ENCODE measurements around the gene OSCAR.
A peak's percentile ranks its signal among the peaks of the same experiment; 100 is the strongest.
"Not testable (repeated sequence)": the region's sequence is repeated elsewhere in the genome, so short reads cannot be mapped to it uniquely, and the experiment has no call there.

Gene OSCAR

DNA sequence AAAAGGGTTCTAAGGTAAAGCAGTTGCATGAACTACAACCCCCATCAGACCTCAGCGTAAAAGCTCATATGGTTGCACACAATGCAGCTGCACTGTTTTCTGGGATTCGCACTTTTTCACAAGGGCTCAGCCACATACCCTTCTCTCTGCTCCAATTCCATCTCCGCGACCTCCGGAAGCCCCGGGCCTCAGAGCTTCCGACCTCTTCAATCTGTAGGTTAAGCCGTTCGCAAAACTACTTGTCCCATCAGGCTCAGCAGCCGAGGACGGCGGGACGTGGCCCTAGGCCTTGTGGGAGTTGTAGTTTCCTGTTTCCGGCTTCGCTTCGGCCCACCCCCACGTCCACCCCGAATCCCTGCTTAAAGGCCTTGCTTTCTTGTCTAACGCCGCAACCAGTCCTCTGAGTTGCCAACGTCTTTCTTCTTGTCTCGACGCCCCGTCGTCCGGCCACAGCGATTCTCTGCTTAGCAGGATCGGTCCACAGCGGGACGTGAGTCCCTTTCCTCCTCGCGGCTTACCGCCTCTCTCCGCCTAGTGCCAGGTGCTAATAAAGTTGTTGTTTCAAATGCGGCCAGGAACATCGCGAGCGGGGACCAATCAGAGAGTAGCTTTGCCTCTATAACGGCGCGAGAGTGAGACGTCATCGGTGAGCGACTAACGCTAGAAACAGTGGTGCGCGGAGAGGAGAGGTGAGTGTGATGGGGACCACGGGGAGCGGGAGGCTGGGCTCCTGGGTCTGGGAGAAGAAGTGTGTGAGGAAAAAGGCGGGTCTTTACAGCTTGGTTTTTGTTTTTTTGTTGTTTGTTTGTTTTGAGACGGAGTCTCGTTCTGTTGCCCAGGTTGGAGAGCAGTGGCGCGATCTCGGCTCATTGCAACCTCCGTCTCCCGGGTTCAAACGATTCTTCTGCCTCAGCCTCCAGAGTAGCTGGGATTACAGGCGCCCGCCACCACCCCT lies 14.8 kb upstream of the OSCAR start, which contains the start of the genes PRPF31 and TFPT:
TSS of gene PRPF31 (plus strand) at position 646 of the 955 bp plus-strand sequence. CDS start 2,525 bp downstream, outside the sequence.
TSS of gene TFPT (minus strand) at position 549 of the 955 bp plus-strand sequence. CDS start at position 161, 388 bp downstream.
- H3K4me1 Mint-ChIP-seq: peaks cover 39% of the 10 kb centered on the region
- H3K9me3 Mint-ChIP-seq: no peaks in the 10 kb centered on the region
- peak within 1 kb of the TSS; percentile 93 for H3K27ac Mint-ChIP-seq (ENCODE audit: low read depth)
- no peaks in the 10 kb centered on the region for H3K27me3 Mint-ChIP-seq
- peak; percentile 92 to 96 for DNase-seq (ENCODE audit: low spot score in 2 of 2)
- H3K36me3 Mint-ChIP-seq (ENCODE audit: insufficient read depth): peaks cover 28% of the 10 kb centered on the region
- H3K4me3 Mint-ChIP-seq: peak within 1 kb of the TSS; percentile 86
- peak; percentile 89 for ATAC-seq (replicated peaks; ENCODE audit: extremely low read depth, poor library complexity, severe bottlenecking)

DNA sequence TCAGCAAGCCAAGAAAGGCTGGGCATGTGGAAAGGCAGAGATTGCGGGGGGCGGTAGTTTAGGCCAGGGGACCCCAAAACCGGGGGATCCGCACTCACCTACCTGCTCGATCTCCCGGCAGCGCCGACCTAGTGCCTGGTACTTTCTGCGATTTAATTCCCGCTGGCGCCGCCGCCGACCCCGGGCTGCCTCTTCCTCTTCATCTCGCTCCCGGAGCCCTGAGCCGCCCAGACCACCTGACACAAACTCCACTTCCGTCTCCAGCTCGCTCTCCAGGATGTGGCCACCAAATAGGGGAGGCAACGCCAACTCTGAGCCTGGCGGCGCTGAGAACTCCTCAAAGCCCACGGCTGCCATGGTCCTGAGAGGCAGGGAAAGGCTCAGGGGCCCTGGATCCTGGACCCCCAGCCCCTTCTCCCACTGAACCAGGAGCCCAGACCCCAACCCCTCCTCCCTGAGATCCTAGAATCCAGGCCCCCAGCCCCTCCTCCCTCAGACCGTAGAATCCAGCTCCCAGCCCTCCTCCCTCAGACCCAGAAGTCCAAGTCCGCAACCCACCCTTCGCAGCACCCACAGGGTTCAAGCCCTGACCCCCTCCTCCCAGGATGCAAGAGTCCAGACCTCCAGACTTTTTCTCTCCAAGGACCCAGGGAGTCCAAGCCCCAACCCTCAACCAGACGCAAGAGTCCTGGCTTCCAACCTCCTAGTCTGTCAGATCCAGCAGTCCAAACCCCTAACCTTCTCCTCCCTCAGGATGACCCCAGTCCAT lies 13.9 kb upstream of the OSCAR start:
- peaks cover 30% of the 10 kb centered on the region for H3K36me3 Mint-ChIP-seq (ENCODE audit: insufficient read depth)
- H3K27me3 Mint-ChIP-seq: no peaks in the 10 kb centered on the region
- H3K9me3 Mint-ChIP-seq: no peaks in the 10 kb centered on the region
- ATAC-seq (replicated peaks; ENCODE audit: extremely low read depth, poor library complexity, severe bottlenecking) (peak; percentile 65), DNase-seq (ENCODE audit: low spot score in 2 of 2) (peak in 1 of 2 donors; percentile 41)
- peak overlapping the region; percentile 93 for H3K27ac Mint-ChIP-seq (ENCODE audit: low read depth)
- peaks cover 39% of the 10 kb centered on the region for H3K4me1 Mint-ChIP-seq
- peak overlapping the region; percentile 86 for H3K4me3 Mint-ChIP-seq

DNA sequence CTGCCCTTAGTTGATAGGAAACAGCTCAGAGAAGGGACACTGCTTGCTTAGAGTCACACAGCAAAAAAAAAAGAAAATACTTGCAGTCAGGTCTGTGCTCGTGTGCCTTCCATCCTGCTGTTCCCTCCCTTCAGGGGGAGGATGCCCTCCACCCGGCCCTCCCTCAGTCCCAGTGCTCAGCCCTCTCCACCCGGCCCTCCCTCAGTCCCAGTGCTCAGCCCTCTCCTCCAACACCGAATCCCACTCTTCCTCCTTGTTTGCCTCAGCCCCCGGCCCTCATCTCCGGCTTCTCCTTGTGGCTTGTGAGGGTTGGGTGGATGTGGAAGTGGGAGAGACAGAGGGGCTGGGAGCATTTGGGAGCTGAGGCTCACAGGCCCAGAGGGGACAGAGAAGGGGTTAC lies 9.0 kb upstream of the OSCAR start:
- H3K9me3 Mint-ChIP-seq: no peaks in the 10 kb centered on the region
- peaks cover 30% of the 10 kb centered on the region for H3K4me1 Mint-ChIP-seq
- H3K36me3 Mint-ChIP-seq (ENCODE audit: insufficient read depth): peaks cover 35% of the 10 kb centered on the region
- H3K4me3 Mint-ChIP-seq: no peak overlapping the region
- DNase-seq (ENCODE audit: low spot score in 2 of 2) (no peak), ATAC-seq (replicated peaks; ENCODE audit: extremely low read depth, poor library complexity, severe bottlenecking) (no peak)
- H3K27ac Mint-ChIP-seq (ENCODE audit: low read depth): no peak overlapping the region
- H3K27me3 Mint-ChIP-seq: no peaks in the 10 kb centered on the region

DNA sequence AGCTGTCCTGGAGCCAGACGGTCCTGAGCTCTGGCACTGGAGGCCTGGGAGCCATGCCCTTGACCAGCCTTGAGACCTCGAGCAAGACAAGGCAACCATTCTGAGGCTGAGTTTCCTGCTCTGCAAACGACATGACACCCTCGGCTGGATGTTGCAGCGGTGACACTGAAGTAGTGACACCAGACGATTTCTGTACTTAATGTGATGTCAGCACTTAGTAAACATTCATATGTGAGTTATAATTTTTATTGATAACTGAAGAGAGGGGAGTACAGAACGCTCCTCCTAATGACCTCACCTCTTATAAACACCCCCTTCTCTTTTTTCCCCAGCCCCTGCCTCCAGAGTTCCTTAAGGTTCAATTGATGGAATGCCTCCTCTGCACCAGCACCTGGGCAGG lies 7.9 kb upstream of the OSCAR start:
- Mint-ChIP-seq H3K9me3 (no peaks in the 10 kb centered on the region), H3K4me3 (no peak overlapping the region), H3K27me3 (no peaks in the 10 kb centered on the region), H3K4me1 (peaks cover 21% of the 10 kb centered on the region), H3K27ac (ENCODE audit: low read depth) (no peak overlapping the region), H3K36me3 (ENCODE audit: insufficient read depth) (peaks cover 32% of the 10 kb centered on the region)
- ATAC-seq (replicated peaks; ENCODE audit: extremely low read depth, poor library complexity, severe bottlenecking) (no peak), DNase-seq (ENCODE audit: low spot score in 2 of 2) (no peak)

DNA sequence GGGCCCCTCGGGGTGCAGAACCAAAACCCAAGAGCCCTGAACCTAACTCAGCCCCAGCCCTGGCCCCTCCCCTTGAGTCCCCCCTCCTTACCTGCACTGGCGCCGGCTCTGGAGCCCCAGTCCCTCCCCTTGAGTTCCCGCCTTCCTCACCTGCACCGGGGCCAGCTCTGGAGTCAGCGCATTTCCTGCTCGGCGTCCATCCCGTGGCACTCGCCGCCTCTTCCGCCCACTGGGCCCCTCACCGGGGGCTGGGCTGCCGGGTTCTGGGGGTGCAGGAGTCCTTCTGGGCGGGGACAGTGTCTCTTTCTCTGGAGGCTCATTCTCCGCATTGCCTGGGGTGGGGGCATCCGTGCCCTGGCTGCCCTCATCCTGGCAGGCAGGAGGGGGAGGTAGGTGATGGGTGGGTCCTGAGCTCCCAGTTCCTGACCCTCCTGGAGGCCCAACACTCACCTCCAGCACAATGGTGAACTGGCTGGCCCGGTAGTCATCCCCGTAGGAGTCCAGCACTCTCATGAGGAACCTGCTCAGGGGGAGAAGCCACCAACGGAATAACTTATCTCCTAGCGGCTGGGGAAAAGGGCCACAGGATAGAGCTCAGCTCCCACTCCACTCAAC lies 7.4 kb upstream of the OSCAR start:
- no peak overlapping the region for H3K27ac Mint-ChIP-seq (ENCODE audit: low read depth)
- peaks cover 32% of the 10 kb centered on the region for H3K36me3 Mint-ChIP-seq (ENCODE audit: insufficient read depth)
- ATAC-seq (replicated peaks; ENCODE audit: extremely low read depth, poor library complexity, severe bottlenecking): no peak
- peaks cover 26% of the 10 kb centered on the region for H3K4me1 Mint-ChIP-seq
- H3K9me3 Mint-ChIP-seq: no peaks in the 10 kb centered on the region
- DNase-seq (ENCODE audit: low spot score in 2 of 2): no peak
- no peak overlapping the region for H3K4me3 Mint-ChIP-seq
- no peaks in the 10 kb centered on the region for H3K27me3 Mint-ChIP-seq

DNA sequence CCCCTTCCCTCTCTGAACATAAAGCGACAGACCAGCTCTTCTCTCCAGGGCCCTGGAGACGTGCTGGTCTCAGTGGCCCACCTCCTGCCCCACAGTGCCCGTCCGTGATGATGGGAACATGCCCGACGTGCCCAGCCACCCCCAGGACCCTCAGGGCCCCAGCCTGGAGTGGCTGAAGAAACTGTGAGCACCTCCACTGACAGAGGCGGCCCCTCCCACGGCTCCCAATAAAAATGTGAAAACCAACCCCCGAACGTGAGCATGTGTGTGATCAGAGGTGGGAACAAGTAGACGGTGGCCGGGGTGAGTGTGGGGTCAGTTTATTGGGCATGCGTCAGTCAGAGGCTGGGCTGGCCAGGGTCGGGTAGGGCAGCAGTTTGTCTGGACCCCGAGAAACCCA lies 6.1 kb upstream of the OSCAR start:
- no peak for DNase-seq (ENCODE audit: low spot score in 2 of 2)
- Mint-ChIP-seq H3K4me1 (peaks cover 34% of the 10 kb centered on the region), H3K4me3 (no peak overlapping the region), H3K9me3 (no peaks in the 10 kb centered on the region), H3K27me3 (no peaks in the 10 kb centered on the region), H3K36me3 (ENCODE audit: insufficient read depth) (peaks cover 35% of the 10 kb centered on the region), H3K27ac (ENCODE audit: low read depth) (no peak overlapping the region)
- ATAC-seq (replicated peaks; ENCODE audit: extremely low read depth, poor library complexity, severe bottlenecking): no peak

DNA sequence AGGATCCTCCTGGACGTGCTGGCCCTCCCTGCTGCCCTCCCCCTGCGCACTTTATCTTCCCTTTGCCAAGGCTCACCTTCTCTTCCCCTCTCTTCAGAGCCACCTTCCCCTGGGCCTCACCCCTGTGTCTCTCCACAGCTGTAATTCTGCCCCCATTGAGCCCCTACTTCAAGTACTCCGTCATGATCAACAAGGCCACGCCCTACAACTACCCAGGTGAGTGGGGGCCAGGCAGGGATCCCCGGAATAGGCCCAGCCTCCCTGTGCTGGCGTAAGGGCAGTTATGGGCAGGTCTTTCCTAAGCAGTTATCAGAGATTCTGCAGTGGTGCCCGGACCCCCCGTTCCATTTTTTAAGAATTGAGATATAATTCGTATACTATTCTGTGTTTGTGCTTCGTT lies 5.2 kb upstream of the OSCAR start:
- Mint-ChIP-seq H3K36me3 (ENCODE audit: insufficient read depth) (peaks cover 35% of the 10 kb centered on the region), H3K4me3 (no peak overlapping the region), H3K9me3 (no peaks in the 10 kb centered on the region), H3K4me1 (peaks cover 35% of the 10 kb centered on the region), H3K27ac (ENCODE audit: low read depth) (peak overlapping the region; percentile 44), H3K27me3 (no peaks in the 10 kb centered on the region)
- no peak for DNase-seq (ENCODE audit: low spot score in 2 of 2)
- no peak for ATAC-seq (replicated peaks; ENCODE audit: extremely low read depth, poor library complexity, severe bottlenecking)

DNA sequence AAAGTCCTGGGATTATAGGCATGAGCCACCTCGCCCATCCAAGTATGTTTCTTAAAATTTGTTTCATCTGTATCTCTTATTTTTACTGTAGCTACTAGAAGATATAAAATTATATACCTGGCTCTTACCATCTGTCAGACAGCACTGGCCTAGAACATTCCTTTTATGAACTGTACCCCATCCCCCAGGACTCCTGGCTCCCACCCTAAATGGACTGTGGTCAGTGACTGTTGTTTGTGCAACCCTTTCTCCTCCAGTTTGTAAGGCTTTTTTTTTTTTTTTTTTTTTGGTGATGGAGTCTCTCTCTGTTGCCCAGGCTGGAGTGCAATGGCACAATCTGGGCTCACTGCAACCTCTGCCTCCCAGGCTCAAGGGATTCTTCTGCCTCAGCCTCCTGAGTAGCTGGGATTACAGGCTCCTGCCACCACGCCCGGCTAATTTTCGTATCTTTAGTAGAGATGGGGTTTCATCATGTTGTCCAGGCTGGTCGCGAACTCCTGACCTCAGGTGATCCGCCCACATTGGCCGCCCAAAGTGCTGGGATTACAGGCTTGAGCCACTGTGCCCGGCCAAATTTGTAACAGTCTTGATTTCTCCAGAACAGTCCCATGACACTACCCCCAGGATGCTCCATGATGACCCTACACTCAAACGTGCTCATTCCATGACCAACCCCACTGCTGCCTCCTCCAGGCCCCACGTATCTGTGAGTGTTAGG lies 4.6 kb upstream of the OSCAR start:
- DNase-seq (ENCODE audit: low spot score in 2 of 2) (no peak), ATAC-seq (replicated peaks; ENCODE audit: extremely low read depth, poor library complexity, severe bottlenecking) (no peak)
- no peak overlapping the region for H3K4me3 Mint-ChIP-seq
- H3K36me3 Mint-ChIP-seq (ENCODE audit: insufficient read depth): peaks cover 31% of the 10 kb centered on the region
- no peaks in the 10 kb centered on the region for H3K9me3 Mint-ChIP-seq
- peak overlapping the region; percentile 44 for H3K27ac Mint-ChIP-seq (ENCODE audit: low read depth)
- H3K4me1 Mint-ChIP-seq: peaks cover 33% of the 10 kb centered on the region
- H3K27me3 Mint-ChIP-seq: no peaks in the 10 kb centered on the region

DNA sequence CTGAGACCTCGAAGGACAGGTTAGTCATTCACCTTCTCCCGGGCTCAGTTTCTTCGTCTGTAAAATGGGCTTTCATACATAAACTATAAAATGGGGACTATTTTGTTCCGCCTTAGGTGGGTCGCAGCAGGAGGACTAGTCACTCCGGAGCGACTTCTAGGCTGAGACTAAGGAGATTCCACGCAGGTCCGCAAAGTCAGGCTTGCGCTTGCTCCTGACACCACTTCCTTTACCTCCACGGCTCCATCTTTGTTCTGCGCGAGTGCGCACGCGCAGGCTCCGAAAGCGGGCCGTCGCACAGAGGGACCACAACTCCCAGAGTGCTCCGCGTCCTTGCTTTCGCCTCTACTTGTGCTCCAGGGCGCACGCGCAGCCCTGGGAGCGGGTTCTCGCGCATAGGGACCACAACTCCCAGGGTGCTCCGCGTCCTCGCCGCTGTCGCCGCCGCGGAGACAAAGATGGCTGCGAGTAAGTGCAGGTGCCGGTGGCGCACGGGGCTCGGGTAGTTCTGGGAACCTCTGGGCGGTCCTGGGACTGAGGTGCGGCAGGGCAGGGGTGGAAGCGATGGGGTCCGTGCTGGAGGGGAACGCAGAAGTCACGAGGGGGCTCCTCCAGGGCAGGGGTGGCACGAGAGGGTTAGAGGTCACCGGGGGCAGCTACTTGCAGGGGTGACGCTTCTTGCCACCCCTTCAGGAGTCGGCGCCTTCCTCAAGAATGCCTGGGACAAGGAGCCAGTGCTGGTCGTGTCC lies 2.0 kb upstream of the OSCAR start, which contains the start of gene NDUFA3:
TSS of gene NDUFA3 (plus strand) at position 435 of the 749 bp plus-strand sequence. CDS start at position 459, 24 bp downstream.
- peaks cover 16% of the 10 kb centered on the region for H3K36me3 Mint-ChIP-seq (ENCODE audit: insufficient read depth)
- peak within 1 kb of the TSS; percentile 90 for H3K27ac Mint-ChIP-seq (ENCODE audit: low read depth)
- peak within 1 kb of the TSS; percentile 92 for H3K4me3 Mint-ChIP-seq
- peaks cover 33% of the 10 kb centered on the region for H3K4me1 Mint-ChIP-seq
- DNase-seq (ENCODE audit: low spot score in 2 of 2) (peak; percentile 93 to 96), ATAC-seq (replicated peaks; ENCODE audit: extremely low read depth, poor library complexity, severe bottlenecking) (peak; percentile 100)
- no peaks in the 10 kb centered on the region for H3K9me3 Mint-ChIP-seq
- H3K27me3 Mint-ChIP-seq: no peaks in the 10 kb centered on the region

DNA sequence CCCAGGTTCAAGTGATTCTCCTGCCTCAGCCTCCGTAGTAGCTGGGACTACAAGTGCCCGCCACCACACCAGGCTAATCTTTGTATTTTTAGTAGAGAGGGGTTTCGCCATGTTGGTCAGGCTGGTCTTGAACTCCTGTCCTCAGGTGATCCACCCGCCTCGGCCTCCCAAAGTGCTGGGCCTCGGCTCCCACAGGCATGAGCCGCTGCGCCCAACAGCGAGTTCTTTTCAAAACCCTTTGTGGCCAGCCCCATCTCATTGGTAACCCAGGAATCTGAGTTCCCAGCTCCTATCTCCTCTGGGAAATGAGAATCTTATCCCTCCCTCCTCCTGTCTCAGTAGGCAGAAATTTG lies 724 bp downstream of the OSCAR start:
- ATAC-seq (replicated peaks; ENCODE audit: extremely low read depth, poor library complexity, severe bottlenecking); DNase-seq (ENCODE audit: low spot score in 2 of 2); H3K27me3 Mint-ChIP-seq; H3K4me3 Mint-ChIP-seq; H3K27ac Mint-ChIP-seq (ENCODE audit: low read depth); H3K9me3 Mint-ChIP-seq: not testable (repeated sequence)
- Mint-ChIP-seq H3K4me1 (peaks cover 31% of the 10 kb centered on the region), H3K36me3 (ENCODE audit: insufficient read depth) (peaks cover 19% of the 10 kb centered on the region)

DNA sequence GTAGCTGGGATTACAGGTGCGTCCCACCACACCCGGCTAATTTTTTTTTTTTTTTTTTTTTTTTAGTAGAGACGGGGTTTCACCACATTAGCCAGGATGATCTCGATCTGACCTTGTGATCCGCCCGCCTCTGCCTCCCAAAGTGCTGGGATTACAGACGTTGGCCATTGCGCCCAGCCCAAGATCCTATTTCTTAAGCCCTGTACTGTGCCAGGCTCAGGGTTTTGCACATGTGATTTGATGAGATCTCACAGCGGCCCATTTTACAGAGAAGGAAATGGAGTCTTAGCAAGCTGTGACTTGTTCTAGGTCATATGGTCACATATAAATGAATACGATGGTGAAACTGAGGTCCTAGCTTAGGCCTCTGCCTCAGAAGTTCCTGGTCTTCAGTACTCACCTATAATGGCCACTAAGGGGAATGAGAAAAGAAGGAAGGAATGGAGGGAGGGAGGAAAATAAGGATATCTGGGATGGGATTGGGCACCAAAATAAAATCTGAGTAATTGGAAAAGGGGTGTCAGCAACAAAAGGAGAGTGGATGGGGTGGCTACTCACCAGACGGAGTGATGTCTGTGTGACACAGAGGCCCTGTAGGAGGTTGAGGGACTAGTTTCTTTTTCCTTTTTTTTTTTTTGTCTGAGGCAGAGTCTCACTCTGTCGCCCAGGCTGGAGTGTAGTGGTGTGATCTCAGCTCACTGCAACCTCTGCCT lies 1.3 kb downstream of the OSCAR start:
- Mint-ChIP-seq H3K36me3 (ENCODE audit: insufficient read depth) (peaks cover 20% of the 10 kb centered on the region), H3K27ac (ENCODE audit: low read depth) (no peak overlapping the region), H3K4me1 (peaks cover 31% of the 10 kb centered on the region), H3K27me3 (no peaks in the 10 kb centered on the region), H3K4me3 (no peak overlapping the region), H3K9me3 (no peaks in the 10 kb centered on the region)
- no peak for ATAC-seq (replicated peaks; ENCODE audit: extremely low read depth, poor library complexity, severe bottlenecking)
- no peak for DNase-seq (ENCODE audit: low spot score in 2 of 2)

Data from central memory CD8-positive, alpha-beta T cell (primary cell).